ENCODE results near the gene MAPKAP1. TPM values are rescaled to one million over a fixed set of nuclear protein-coding genes. Genes with fewer than 3 reads are reported as not detected.
A peak's percentile ranks its signal among the peaks of the same experiment; 100 is the strongest.

Gene MAPKAP1
- total RNA-seq, 1 donor from 2014 or later = 56.6 TPM

DNA sequence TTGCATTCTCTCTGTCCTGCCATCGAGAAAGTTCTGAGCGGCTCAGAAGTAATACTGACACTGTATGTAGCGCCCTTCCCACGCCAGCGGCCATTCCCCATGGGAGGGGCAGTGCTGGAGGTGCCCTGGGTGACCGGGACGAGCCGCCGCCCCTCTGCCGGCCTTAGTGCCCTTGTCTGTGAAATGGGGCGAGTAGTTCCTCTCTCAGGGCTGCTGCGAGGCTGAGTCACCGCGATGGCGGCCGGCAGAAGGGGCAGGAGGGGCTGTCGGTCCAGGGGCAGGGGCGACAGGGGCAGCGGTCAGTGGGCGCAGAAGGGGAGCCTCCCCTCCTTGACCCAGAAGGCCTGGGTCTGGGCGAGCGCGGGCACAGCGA, 296.5 kb downstream of the MAPKAP1 start:
- H3K27me3 ChIP-seq = peaks cover 23% of the 10 kb centered on the region
- DNase-seq (ENCODE audit: low spot score) = no peak
- no peaks in the 10 kb centered on the region for H3K36me3 ChIP-seq
- peaks cover 3% of the 10 kb centered on the region for H3K4me1 ChIP-seq
- no peaks in the 10 kb centered on the region for H3K79me2 ChIP-seq (ENCODE audit: low read depth)
- H3K27me3 Mint-ChIP-seq (ENCODE audit: insufficient read depth, low read depth) = peaks cover 18% of the 10 kb centered on the region
- no peak overlapping the region for H3K4me3 ChIP-seq
- peaks cover 5% of the 10 kb centered on the region for H3K36me3 Mint-ChIP-seq
- peaks cover 24% of the 10 kb centered on the region for H3K4me1 Mint-ChIP-seq
- no peaks in the 10 kb centered on the region for H3K9me3 ChIP-seq (ENCODE audit: low read depth)
- H3K9me3 Mint-ChIP-seq = no peaks in the 10 kb centered on the region
- no peak overlapping the region for H3K27ac ChIP-seq
- H2AFZ ChIP-seq (replicated peaks) = peak overlapping the region; percentile 57
- H3K4me3 Mint-ChIP-seq = no peak overlapping the region
- H3F3A ChIP-seq (ENCODE audit: low read depth) = peaks cover 8% of the 10 kb centered on the region
- no peak overlapping the region for H3K4me2 ChIP-seq
- H3K9ac ChIP-seq = no peak overlapping the region
- TF ChIP-seq, protein P1, sequence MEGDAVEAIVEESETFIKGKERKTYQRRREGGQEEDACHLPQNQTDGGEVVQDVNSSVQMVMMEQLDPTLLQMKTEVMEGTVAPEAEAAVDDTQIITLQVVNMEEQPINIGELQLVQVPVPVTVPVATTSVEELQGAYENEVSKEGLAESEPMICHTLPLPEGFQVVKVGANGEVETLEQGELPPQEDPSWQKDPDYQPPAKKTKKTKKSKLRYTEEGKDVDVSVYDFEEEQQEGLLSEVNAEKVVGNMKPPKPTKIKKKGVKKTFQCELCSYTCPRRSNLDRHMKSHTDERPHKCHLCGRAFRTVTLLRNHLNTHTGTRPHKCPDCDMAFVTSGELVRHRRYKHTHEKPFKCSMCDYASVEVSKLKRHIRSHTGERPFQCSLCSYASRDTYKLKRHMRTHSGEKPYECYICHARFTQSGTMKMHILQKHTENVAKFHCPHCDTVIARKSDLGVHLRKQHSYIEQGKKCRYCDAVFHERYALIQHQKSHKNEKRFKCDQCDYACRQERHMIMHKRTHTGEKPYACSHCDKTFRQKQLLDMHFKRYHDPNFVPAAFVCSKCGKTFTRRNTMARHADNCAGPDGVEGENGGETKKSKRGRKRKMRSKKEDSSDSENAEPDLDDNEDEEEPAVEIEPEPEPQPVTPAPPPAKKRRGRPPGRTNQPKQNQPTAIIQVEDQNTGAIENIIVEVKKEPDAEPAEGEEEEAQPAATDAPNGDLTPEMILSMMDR (IDR thresholded peaks at IDR 0.05) = no peak
- TF ChIP-seq EZH2 (IDR thresholded peaks at IDR 0.05) (no peak), EZH2phosphoT487 (IDR thresholded peaks at IDR 0.05) (no peak)
- no peak overlapping the region for H3K27ac Mint-ChIP-seq
- H4K20me1 ChIP-seq (ENCODE audit: low read depth) = no peaks in the 10 kb centered on the region

- Histone ChIP-seq H3F3A (ENCODE audit: low read depth) (peaks cover 8% of the 10 kb centered on the region), H3K4me1 (peaks cover 3% of the 10 kb centered on the region), H3K9me3 (ENCODE audit: low read depth) (no peaks in the 10 kb centered on the region), H2AFZ (replicated peaks) (peak overlapping the region; percentile 57), H3K27me3 (peaks cover 23% of the 10 kb centered on the region), H3K4me3 (no peak overlapping the region), H3K4me2 (no peak overlapping the region), H3K27ac (no peak overlapping the region), H3K79me2 (ENCODE audit: low read depth) (no peaks in the 10 kb centered on the region), H3K36me3 (no peaks in the 10 kb centered on the region), H4K20me1 (ENCODE audit: low read depth) (no peaks in the 10 kb centered on the region), H3K9ac (no peak overlapping the region)
- Mint-ChIP-seq H3K36me3 (peaks cover 5% of the 10 kb centered on the region), H3K9me3 (no peaks in the 10 kb centered on the region), H3K27me3 (ENCODE audit: insufficient read depth, low read depth) (peaks cover 18% of the 10 kb centered on the region), H3K4me1 (peaks cover 24% of the 10 kb centered on the region), H3K4me3 (peak overlapping the region; percentile 59), H3K27ac (peak overlapping the region; percentile 4)
- TF ChIP-seq, protein P1 (IDR thresholded peaks at IDR 0.05) = no peak
- no peak for TF ChIP-seq EZH2 (IDR thresholded peaks at IDR 0.05)
- no peak for TF ChIP-seq EZH2phosphoT487 (IDR thresholded peaks at IDR 0.05)
- DNase-seq (ENCODE audit: low spot score) = peak; percentile 25
Observed at GRCh38 chr9:125409637-125410521, 297.1 kb downstream of the MAPKAP1 start.

DNA sequence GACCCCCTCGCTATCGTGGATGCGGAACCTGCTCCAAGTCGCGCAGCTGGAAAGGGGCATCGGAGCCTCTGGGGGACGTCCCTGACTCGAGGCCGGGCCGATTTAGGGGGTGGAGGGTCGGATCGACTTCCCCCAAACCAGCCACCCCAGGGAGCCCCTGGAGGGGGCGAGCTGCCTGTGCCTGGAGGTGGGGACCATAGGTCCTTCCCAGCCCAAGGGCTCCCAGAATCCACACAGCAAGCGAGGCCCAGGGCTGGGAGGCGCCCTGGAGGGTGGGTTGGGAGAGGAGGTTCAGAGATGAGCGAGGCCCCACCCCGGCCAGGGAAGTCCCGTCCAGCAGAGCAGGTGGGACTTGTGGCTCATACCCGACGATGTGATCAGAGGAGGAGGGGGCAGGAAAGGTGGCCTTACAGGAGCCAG, 297.8 kb downstream of the MAPKAP1 start:
- no peaks in the 10 kb centered on the region for H3K9me3 Mint-ChIP-seq

More for the DNA sequence above, 297.8 kb downstream of the MAPKAP1 start:
- TF ChIP-seq, protein P1 (IDR thresholded peaks at IDR 0.05) = no peak
- TF ChIP-seq EZH2 (IDR thresholded peaks at IDR 0.05) (no peak), EZH2phosphoT487 (IDR thresholded peaks at IDR 0.05) (no peak)
- Histone ChIP-seq H3K79me2 (ENCODE audit: low read depth) (no peaks in the 10 kb centered on the region), H4K20me1 (ENCODE audit: low read depth) (no peaks in the 10 kb centered on the region), H3K9me3 (ENCODE audit: low read depth) (no peaks in the 10 kb centered on the region), H3F3A (ENCODE audit: low read depth) (peaks cover 8% of the 10 kb centered on the region), H3K36me3 (no peaks in the 10 kb centered on the region), H3K27me3 (peaks cover 23% of the 10 kb centered on the region), H3K4me2 (no peak overlapping the region), H3K27ac (no peak overlapping the region), H3K4me3 (no peak overlapping the region), H3K9ac (no peak overlapping the region), H2AFZ (replicated peaks) (no peak overlapping the region), H3K4me1 (peaks cover 3% of the 10 kb centered on the region)
- peaks cover 18% of the 10 kb centered on the region for H3K27me3 Mint-ChIP-seq (ENCODE audit: insufficient read depth, low read depth)
- H3K27ac Mint-ChIP-seq = no peak overlapping the region
- no peak for DNase-seq (ENCODE audit: low spot score)
- H3K4me3 Mint-ChIP-seq = peak overlapping the region; percentile 81
- H3K36me3 Mint-ChIP-seq = peaks cover 5% of the 10 kb centered on the region
- H3K4me1 Mint-ChIP-seq = peaks cover 24% of the 10 kb centered on the region
